Cerebellar nuclear complex (tissue), 1 donor: Measurements from ENCODE around the gene MED13L.
"Not testable (repeated sequence)": the region's sequence is repeated elsewhere in the genome, so short reads cannot be mapped to it uniquely, and the experiment has no call there.

Experiments used
- DNase-seq, 2 experiments: peaks; one replicate each; lab custom pipeline; 2025; lab: John Stamatoyannopoulos, UW

Gene MED13L

GRCh38 chr12:116152268-116152667, 125.2 kb downstream of the MED13L start:
- no peak for DNase-seq

DNA sequence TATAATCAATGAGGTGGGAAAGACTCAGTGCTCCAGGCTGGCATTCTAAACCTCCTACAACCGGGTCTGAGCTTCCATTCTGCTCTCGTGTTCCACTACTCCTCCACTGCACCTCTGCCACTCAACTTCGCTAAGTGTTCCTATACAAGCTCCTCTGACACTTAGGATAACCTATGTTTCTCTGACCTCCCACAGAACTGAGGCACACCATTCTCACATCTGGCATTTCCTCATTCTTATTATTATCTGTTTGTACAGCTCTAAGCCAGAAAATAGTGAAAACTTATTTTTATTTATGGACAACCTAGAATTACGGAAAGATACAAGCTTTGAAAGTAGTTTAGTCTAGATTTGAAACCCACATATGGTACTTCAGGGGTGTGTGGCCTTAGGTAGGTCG, 127.0 kb downstream of the MED13L start:
- DNase-seq, result no peak

DNA sequence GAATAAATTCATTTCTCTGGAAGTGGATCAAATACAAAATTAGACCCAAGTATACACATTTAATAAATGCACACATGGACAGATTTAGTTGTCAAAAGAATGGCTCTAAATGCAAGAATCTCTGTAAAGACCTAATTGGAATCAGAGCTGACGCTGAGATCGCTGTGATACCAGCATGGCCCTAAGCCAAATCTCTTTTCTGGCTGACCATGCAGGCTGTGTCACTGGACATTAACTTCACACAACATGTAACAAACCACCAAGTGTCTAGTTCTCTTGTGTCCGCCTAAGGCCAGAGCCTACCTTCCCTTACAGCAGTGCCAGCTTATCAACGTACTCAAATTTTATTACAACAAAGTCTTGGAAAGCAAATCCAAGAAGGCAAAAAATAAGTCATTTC, 127.5 kb downstream of the MED13L start:
- DNase-seq, result peak in 1 of 2 experiments; percentile 34

DNA sequence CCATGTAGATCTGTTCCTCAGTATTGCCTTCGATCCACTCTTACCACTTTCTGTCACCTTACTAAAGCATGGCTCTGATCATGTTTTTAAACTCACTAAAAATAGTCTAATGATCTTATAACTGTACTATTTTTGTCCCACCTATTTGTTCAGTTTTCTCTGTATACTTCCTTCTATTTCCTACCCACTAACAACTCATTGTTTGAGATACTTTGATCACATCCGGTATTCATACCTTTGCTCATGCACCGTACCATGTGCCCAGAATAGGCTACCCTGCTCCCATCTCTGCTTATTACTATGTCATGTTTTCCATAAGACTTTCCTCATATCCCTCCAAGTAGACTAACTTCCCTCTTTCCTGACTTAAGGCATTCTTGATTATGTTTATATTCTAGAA, 128.6 kb downstream of the MED13L start:
- DNase-seq, result no peak

- DNase-seq, result no peak
Measured at GRCh38 chr12:116146386-116146785, 131.1 kb downstream of the MED13L start.

- DNase-seq, result no peak
Measured at GRCh38 chr12:116145451-116145850, 132.0 kb downstream of the MED13L start.

GRCh38 chr12:116144384-116144783, 133.1 kb downstream of the MED13L start:
- DNase-seq, result no peak

- DNase-seq, result no peak
Measured at GRCh38 chr12:116143909-116144308, 133.6 kb downstream of the MED13L start.

GRCh38 chr12:116142936-116143898, 134.3 kb downstream of the MED13L start:
- no peak for DNase-seq

DNA sequence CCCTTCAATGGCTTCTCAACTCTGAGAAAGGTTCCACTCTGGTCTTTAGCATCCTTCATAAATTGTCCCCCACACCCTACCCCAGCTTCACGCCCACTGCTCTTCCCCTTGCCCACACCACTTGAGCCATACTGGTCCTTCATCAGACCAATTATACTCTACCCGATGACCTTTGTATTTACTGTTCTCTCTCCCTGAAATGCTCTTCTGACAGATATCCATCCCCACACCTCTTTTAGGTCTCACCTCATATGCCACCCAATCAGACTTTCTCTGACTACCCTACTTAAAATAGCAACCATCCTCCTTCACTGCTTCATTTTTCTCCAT, 135.7 kb downstream of the MED13L start:
- no peak for DNase-seq

DNA sequence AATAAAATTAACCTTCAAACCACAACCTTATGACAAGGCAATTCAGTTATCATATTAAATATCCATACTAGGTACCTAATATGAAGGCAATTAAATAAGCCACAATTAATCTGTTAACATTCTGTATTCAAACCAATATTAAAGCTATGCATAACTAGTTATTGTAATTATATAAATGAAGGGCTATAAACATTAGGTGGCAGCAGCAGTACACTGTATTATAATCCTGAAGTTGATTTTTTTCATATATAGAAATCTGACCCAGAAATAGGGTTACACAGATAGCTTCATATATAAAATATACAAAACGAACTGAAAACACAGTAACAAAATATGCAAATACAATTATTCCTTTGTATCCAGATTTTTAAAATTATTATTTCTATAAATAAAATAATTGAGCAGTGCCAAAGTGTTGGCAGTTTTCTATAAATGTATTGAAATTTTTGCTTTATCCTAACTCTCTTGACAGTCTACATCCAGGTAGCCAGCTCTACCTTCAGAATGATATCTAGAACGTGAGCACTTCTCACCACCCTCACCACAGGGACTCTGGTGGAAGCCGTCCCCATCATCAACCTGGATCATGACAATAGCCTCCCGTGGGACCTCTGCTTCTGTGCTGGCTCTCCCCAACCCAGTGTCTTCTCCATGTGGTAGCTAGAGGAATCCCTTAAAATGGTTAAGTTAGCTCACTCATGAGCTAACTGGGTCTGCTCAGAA, 136.2 kb downstream of the MED13L start:
- no peak for DNase-seq

GRCh38 chr12:116140529-116140928, 137.0 kb downstream of the MED13L start:
- no peak for DNase-seq

- DNase-seq, result no peak
Measured at GRCh38 chr12:116138781-116139180, 138.7 kb downstream of the MED13L start.

- DNase-seq, result no peak
Measured at GRCh38 chr12:116138364-116138763, 139.1 kb downstream of the MED13L start.

GRCh38 chr12:116137318-116137717, 140.2 kb downstream of the MED13L start:
- no peak for DNase-seq

GRCh38 chr12:116136340-116136739, 141.2 kb downstream of the MED13L start:
- DNase-seq, result no peak

GRCh38 chr12:116135209-116135930, 142.1 kb downstream of the MED13L start:
- no peak for DNase-seq

GRCh38 chr12:116133636-116134214, 143.8 kb downstream of the MED13L start:
- no peak for DNase-seq

DNA sequence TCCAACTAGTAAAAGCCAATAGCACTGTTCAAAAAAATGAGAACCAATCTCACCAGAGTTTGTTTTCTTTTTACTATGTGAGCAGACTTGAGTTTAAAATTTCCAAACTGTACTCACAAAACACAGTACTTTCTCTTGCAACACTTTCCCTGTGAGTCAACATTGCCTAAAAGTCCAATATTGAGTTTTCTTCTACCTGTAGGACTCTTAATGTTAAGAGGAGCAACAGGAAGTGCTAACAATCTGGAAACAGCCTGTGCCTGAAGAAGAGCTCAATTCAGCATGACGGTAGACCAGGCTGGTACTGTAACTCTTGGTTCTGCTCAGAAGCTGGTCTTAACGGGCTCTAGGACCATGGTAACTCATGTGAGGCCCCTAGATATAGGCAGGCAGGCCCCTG, 144.3 kb downstream of the MED13L start:
- DNase-seq, result no peak

DNA sequence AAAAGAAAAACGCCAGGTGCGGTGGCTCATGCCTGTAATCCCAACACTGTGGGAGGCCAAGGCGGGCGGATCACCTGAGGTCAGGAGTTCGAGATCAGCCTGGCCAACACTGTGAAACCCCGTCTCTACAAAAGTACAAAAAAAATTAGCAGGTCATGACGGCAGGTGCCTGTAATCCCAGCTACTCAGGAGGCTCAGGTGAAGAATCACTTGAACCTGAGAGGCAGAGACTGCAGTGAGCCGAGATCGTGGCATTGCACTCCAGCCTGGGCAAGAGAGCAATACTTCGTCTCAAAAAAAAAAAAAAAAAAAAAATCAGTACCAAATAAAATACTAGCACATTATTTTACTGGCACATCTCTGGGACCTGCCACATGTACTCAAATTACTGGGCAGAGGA, 145.5 kb downstream of the MED13L start:
- not testable (repeated sequence) for DNase-seq

DNA sequence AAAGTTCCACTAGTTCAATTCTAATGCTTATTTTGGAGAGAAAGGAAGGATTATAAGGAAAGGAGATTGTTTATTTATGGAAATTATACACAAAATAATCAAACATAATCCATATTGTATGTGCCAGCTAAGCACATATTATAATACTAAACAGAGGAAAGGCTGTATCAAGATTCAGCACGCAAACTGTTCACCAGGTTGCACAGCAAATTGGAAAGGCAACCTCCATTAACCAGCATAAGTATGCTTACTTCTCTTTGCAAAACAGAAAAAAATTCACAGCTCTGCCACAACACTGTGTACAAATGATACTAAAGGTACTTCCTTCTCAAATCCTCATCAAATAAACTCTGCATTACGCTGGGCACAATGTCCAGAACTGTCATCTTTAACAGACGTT, 146.3 kb downstream of the MED13L start:
- no peak for DNase-seq

GRCh38 chr12:116130431-116130830, 147.1 kb downstream of the MED13L start:
- DNase-seq, result peak; percentile 27 to 80
